GM12801 (cell line): ENCODE data around the gene PDK4.

ENCODE experiments used
- TF ChIP-seq, protein P1 (sequence below): IDR thresholded peaks from one replicate; pipeline ENCODE4 v1.5.1; 2011; ENCODE audit warnings: control low read depth; ENCODE audit not compliant: insufficient read length; ENCODE audit errors: extremely low read depth

PDK4 gene

GRCh38 chr7:95582578-95583293 lies 13.6 kb downstream of the PDK4 start:
- TF ChIP-seq, protein P1, sequence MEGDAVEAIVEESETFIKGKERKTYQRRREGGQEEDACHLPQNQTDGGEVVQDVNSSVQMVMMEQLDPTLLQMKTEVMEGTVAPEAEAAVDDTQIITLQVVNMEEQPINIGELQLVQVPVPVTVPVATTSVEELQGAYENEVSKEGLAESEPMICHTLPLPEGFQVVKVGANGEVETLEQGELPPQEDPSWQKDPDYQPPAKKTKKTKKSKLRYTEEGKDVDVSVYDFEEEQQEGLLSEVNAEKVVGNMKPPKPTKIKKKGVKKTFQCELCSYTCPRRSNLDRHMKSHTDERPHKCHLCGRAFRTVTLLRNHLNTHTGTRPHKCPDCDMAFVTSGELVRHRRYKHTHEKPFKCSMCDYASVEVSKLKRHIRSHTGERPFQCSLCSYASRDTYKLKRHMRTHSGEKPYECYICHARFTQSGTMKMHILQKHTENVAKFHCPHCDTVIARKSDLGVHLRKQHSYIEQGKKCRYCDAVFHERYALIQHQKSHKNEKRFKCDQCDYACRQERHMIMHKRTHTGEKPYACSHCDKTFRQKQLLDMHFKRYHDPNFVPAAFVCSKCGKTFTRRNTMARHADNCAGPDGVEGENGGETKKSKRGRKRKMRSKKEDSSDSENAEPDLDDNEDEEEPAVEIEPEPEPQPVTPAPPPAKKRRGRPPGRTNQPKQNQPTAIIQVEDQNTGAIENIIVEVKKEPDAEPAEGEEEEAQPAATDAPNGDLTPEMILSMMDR = no peak

DNA sequence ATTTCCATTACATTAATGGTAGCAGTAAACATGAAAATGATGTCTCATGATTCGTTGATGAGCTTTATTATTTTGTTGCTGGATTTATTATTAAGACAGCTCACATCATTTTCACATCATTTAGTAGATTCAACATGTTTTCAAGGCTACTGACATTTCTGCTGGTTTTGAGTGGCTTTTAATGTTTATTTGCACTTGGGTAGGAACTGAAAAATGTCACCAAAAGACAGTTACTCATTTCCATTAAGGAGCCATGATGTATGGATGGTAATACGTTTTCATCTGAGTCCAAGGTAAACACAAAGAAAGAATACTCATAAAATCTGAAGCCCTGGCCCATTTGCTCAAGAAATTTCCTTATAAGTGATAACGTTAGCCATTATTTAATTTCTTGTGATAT lies 14.8 kb downstream of the PDK4 start:
- TF ChIP-seq, protein P1 = no peak

DNA sequence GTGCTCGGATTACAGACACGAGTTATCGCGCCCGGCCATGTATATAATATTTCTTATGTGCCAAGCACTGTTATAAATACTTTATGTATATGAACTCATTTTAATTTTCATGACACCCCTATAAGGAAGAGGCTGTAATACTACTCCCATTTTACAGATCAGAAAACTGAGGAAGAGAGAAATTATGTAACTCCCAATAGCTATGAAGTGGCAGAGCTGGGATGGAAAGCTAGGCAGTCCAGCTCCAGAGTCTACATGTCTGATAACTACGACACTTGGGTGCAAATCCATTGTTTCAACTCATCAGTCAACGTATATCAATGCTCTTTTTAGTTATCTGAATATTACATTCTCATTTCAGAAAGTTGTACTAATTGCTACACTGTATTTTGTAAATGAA lies 17.0 kb downstream of the PDK4 start:
- TF ChIP-seq, protein P1 = no peak

- TF ChIP-seq, protein P1 = no peak
These were observed 17.9 kb downstream of the PDK4 start for GRCh38 chr7:95578299-95578855.

GRCh38 chr7:95577137-95577536 lies 19.2 kb downstream of the PDK4 start:
- TF ChIP-seq, protein P1 = no peak

- TF ChIP-seq, protein P1 = no peak
These were observed 26.6 kb downstream of the PDK4 start for GRCh38 chr7:95569720-95570119.

- TF ChIP-seq, protein P1 = no peak
These were observed 35.6 kb downstream of the PDK4 start for GRCh38 chr7:95560674-95561073.
